CD14-positive monocyte (primary cell): ENCODE results near the gene KCNK18. TPM values are rescaled to one million over a fixed set of nuclear protein-coding genes. Genes with fewer than 3 reads are reported as not detected.

Experiments used
- DNase-seq, 3 donors: peaks; one replicate each; pipeline ENCODE4 v3.0.0-alpha.2; 2011 to 2022
- H2AFZ ChIP-seq: 2 replicates; pipeline ENCODE4 v1.6.0; 2012; ENCODE audit warnings: mild to moderate bottlenecking, low read depth, low read length, inconsistent platforms; ENCODE audit not compliant: insufficient read depth, poor library complexity, severe bottlenecking
- H3K27ac ChIP-seq, 2 donors: 1 replicate in 1 of 2; 2 replicates in 1 of 2; pipeline ENCODE4 v1.5.1; 2012 to 2013; ENCODE audit warnings: low read length in 2 of 2, control low read depth in 1 of 2, inconsistent platforms in 1 of 2, low read depth in 1 of 2, mild to moderate bottlenecking in 1 of 2
- H3K27me3 ChIP-seq, 2 donors: one replicate each; pipeline versions ENCODE4 v1.6.0 to v1.6.1; 2011 to 2013; ENCODE audit warnings: low read length in 2 of 2; ENCODE audit not compliant: control insufficient read depth in 2 of 2, insufficient read depth in 2 of 2
- H3K36me3 ChIP-seq, 2 donors: replicated peaks in 1 of 2; 1 replicate in 1 of 2; 2 replicates in 1 of 2; pipeline versions ENCODE4 v1.5.1 to v1.6.1; 2012 to 2013; ENCODE audit warnings: low read length in 2 of 2, control low read depth in 1 of 2, inconsistent platforms in 1 of 2, mild to moderate bottlenecking in 1 of 2; ENCODE audit not compliant: insufficient read depth in 2 of 2, control insufficient read depth in 1 of 2
- H3K4me1 ChIP-seq, 2 donors: 1 replicate in 1 of 2; 2 replicates in 1 of 2; pipeline versions ENCODE4 v1.5.1 to v1.6.1; 2012 to 2013; ENCODE audit warnings: low read length in 2 of 2, control low read depth in 1 of 2, inconsistent platforms in 1 of 2, mild to moderate bottlenecking in 1 of 2, moderate library complexity in 1 of 2; ENCODE audit not compliant: insufficient read depth in 2 of 2, control insufficient read depth in 1 of 2
- H3K4me2 ChIP-seq: replicated peaks from 2 replicates; pipeline ENCODE3; 2012; ENCODE audit warnings: low read length, moderate library complexity, mild to moderate bottlenecking; ENCODE audit not compliant: poor library complexity, severe bottlenecking; ENCODE audit errors: extremely low read depth
- H3K4me3 ChIP-seq, 3 experiments: fragments of 200-600 bp in 1 of 3; sonication (generic) in 1 of 3; replicated peaks in 1 of 3; 1 replicate in 2 of 3; 2 replicates in 1 of 3; pipeline ENCODE4 v1.5.1; 2011 to 2013; ENCODE audit warnings: low read length in 3 of 3, mild to moderate bottlenecking in 3 of 3, control low read depth in 2 of 3, low read depth in 2 of 3, inconsistent platforms in 1 of 3, moderate library complexity in 1 of 3
- H3K79me2 ChIP-seq: 2 replicates; pipeline ENCODE4 v1.6.0; 2012; ENCODE audit warnings: mild to moderate bottlenecking, control low read depth, inconsistent platforms, low read length, moderate library complexity; ENCODE audit not compliant: insufficient read depth
- H3K9ac ChIP-seq: 2 replicates; pipeline ENCODE4 v1.6.0; 2017; ENCODE audit warnings: low read length, mild to moderate bottlenecking; ENCODE audit not compliant: insufficient read depth, poor library complexity, severe bottlenecking
- H3K9me3 ChIP-seq, 2 donors: replicated peaks in 1 of 2; 1 replicate in 1 of 2; 2 replicates in 1 of 2; pipeline versions ENCODE4 v1.5.1 to v1.6.1; 2012 to 2013; ENCODE audit warnings: low read length in 2 of 2, control low read depth in 1 of 2; ENCODE audit not compliant: control insufficient read depth in 1 of 2, insufficient read depth in 1 of 2
- H4K20me1 ChIP-seq: 2 replicates; pipeline ENCODE4 v1.6.0; 2012; ENCODE audit warnings: mild to moderate bottlenecking, low read length, control low read depth, moderate library complexity; ENCODE audit not compliant: insufficient read depth
- H3K27ac Mint-ChIP-seq, 7 donors: one replicate each; pipeline ENCODE4 v1.8.0; 2020; ENCODE audit warnings: mild to moderate bottlenecking in 7 of 7, mixed read lengths in 7 of 7, moderate library complexity in 6 of 7, inconsistent platforms in 2 of 7
- H3K27me3 Mint-ChIP-seq, 3 donors: one replicate each; pipeline ENCODE4 v1.8.0; 2021 to 2022; ENCODE audit warnings: low read depth in 3 of 3, mild to moderate bottlenecking in 3 of 3, mixed read lengths in 3 of 3, moderate library complexity in 3 of 3, inconsistent platforms in 1 of 3
- H3K36me3 Mint-ChIP-seq, 2 donors: one replicate each; pipeline ENCODE4 v1.8.0; 2020; ENCODE audit warnings: mixed read lengths in 2 of 2, inconsistent platforms in 1 of 2, mild to moderate bottlenecking in 1 of 2
- H3K4me1 Mint-ChIP-seq: one replicate; pipeline ENCODE4 v1.8.0; 2020; ENCODE audit warnings: mild to moderate bottlenecking, mixed read lengths
- H3K4me3 Mint-ChIP-seq, 2 donors: one replicate each; pipeline ENCODE4 v1.8.0; 2020; ENCODE audit warnings: mild to moderate bottlenecking in 2 of 2, mixed read lengths in 2 of 2, moderate library complexity in 1 of 2
- H3K9me3 Mint-ChIP-seq, 7 donors: one replicate each; pipeline ENCODE4 v1.8.0; 2020 to 2022; ENCODE audit warnings: mixed read lengths in 7 of 7, mild to moderate bottlenecking in 6 of 7, moderate library complexity in 6 of 7, inconsistent platforms in 2 of 7
- WGBS: methylation state at CpG from one replicate; pipeline ENCODE4 v1.1.5; 2013; ENCODE audit warnings: missing lambda C conversion rate; ENCODE audit not compliant: insufficient coverage; 5-methylcytosine and 5-hydroxymethylcytosine counted together
- intact Hi-C, 2 donors: fragments of 100-400 bp; cut with micrococcal nuclease; formaldehyde crosslinking; loops; one replicate each; pipeline versions ENCODE4 v1.15.0 to v1.15.1; 2023
- polyA plus RNA-seq, 3 donors: library from polyadenylated mRNA; depleted of rRNA in 1 of 3; unstranded in 2 of 3; stranded (reverse) in 1 of 3; fragments of 300-500 nt in 2 of 3; fragments of >200 nt in 1 of 3; fragmentation: Illumina TruSeq in 2 of 3; gene quantifications; 1 replicate in 2 of 3; 2 replicates in 1 of 3; pipeline ENCODE4 v1.2.3, GENCODE V29; 2012 to 2021
- TF ChIP-seq, protein P1 (sequence below): fragments of 200-600 bp; IDR thresholded peaks from one replicate; pipeline ENCODE4 v1.8.0; 2022; ENCODE audit warnings: antibody characterized with exemption, mild to moderate bottlenecking

Gene KCNK18
- polyA plus RNA-seq, 3 donors: not detected

DNA sequence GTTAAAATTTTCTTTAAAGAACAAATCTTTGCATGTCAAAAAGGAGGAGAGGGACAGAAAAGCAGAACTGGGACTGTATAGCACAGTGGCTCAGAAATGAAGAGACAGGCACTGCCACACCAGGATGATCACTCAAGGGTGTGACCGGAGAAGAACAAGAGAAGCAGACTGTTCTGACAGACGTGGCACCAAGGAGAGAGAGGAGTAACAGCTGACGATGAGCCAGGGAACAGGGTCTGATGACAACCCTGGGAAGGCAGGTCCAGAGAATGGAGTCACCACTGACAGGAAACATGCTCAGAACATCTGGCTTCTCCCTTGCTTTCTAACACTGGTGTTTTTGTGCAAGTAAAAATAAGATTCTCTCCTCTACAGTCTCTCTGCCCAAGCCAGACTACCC is 44.6 kb upstream of the KCNK18 start:
- Mint-ChIP-seq H3K4me3 (peak overlapping the region in 1 of 2 donors; percentile 2), H3K4me1 (no peaks in the 10 kb centered on the region), H3K27ac (peak overlapping the region in 1 of 7 donors; percentile 5), H3K27me3 (peaks cover 72 to 92% (median 83%) of the 10 kb centered on the region in 3 donors), H3K36me3 (no peaks in the 10 kb centered on the region), H3K9me3 (peaks cover 0 to 20% (median 8%) of the 10 kb centered on the region in 7 donors)
- no peak overlapping the region for H3K4me3 ChIP-seq
- no peak overlapping the region for H3K27ac ChIP-seq
- H4K20me1 ChIP-seq: no peaks in the 10 kb centered on the region
- H3K27me3 ChIP-seq: peaks cover 55 to 73% of the 10 kb centered on the region in 2 donors
- no peak for DNase-seq
- H3K9ac ChIP-seq: no peak overlapping the region
- no peaks in the 10 kb centered on the region for H3K9me3 ChIP-seq
- no peaks in the 10 kb centered on the region for H3K36me3 ChIP-seq
- no peak overlapping the region for H3K4me2 ChIP-seq
- 46% methylated on average over 3 of the region's 3 CpGs for WGBS
- H3K79me2 ChIP-seq: no peaks in the 10 kb centered on the region
- no peaks in the 10 kb centered on the region for H3K4me1 ChIP-seq
- H2AFZ ChIP-seq: no peak overlapping the region
- TF ChIP-seq, protein P1, sequence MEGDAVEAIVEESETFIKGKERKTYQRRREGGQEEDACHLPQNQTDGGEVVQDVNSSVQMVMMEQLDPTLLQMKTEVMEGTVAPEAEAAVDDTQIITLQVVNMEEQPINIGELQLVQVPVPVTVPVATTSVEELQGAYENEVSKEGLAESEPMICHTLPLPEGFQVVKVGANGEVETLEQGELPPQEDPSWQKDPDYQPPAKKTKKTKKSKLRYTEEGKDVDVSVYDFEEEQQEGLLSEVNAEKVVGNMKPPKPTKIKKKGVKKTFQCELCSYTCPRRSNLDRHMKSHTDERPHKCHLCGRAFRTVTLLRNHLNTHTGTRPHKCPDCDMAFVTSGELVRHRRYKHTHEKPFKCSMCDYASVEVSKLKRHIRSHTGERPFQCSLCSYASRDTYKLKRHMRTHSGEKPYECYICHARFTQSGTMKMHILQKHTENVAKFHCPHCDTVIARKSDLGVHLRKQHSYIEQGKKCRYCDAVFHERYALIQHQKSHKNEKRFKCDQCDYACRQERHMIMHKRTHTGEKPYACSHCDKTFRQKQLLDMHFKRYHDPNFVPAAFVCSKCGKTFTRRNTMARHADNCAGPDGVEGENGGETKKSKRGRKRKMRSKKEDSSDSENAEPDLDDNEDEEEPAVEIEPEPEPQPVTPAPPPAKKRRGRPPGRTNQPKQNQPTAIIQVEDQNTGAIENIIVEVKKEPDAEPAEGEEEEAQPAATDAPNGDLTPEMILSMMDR: no peak
- intact Hi-C loops: no loop called here

DNA sequence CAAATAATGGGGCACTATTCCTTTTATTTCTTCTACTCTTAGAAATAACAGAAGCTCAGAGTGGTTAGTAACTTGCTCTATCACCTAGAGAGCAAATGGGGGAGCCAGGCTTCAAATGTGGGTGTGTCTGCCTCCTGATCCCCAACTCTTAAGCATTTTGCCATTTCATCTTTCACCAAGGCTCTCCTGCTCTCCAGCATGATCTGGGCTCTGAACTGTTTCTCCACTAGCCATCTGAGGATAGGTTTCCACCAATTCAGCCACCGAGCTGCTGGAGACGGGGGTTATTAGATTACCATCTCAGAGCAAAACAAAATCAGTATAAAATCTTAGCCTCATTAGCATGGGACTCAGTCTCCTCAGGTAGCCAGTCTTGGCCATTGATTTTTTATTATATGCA is 39.0 kb upstream of the KCNK18 start:
- Mint-ChIP-seq H3K27ac (no peak overlapping the region), H3K4me1 (peaks cover 8% of the 10 kb centered on the region), H3K36me3 (peaks cover 0 to 4% of the 10 kb centered on the region in 2 donors), H3K4me3 (peak overlapping the region; percentile 28 to 53), H3K9me3 (peaks cover 0 to 18% (median 3%) of the 10 kb centered on the region in 7 donors), H3K27me3 (peaks cover 93 to 94% (median 94%) of the 10 kb centered on the region in 3 donors)
- Histone ChIP-seq H3K79me2 (no peaks in the 10 kb centered on the region), H3K4me1 (peaks cover 3 to 5% of the 10 kb centered on the region in 2 donors), H3K36me3 (no peaks in the 10 kb centered on the region), H3K4me3 (no peak overlapping the region), H3K9ac (no peak overlapping the region), H3K27me3 (peaks cover 83 to 93% of the 10 kb centered on the region in 2 donors), H2AFZ (no peak overlapping the region), H3K27ac (no peak overlapping the region), H3K9me3 (peaks cover 1 to 27% of the 10 kb centered on the region in 2 donors), H3K4me2 (no peak overlapping the region), H4K20me1 (no peaks in the 10 kb centered on the region)
- intact Hi-C loops: no loop called here
- DNase-seq: no peak
- 13% methylated on average over 1 of the region's 2 CpGs for WGBS
- TF ChIP-seq, protein P1: no peak
